GM23338 (cell line): ENCODE results near the gene TECPR2. TPM values are rescaled to one million over a fixed set of nuclear protein-coding genes. Genes with fewer than 3 reads are reported as not detected.
A peak's percentile ranks its signal among the peaks of the same experiment; 100 is the strongest.

Source experiments
- ATAC-seq: fragments of 200-7000 bp; cut with Tn5 transposase; 3 replicates; pipeline ENCODE4 v1.9.1; 2020
- DNase-seq: peaks from one replicate; pipeline ENCODE4 v3.0.0-alpha.2; 2015; ENCODE audit warnings: low spot score
- H2AFZ ChIP-seq: fragments of 200-600 bp; sonication (generic); 2 replicates; pipeline ENCODE4 v1.8.0; 2016; ENCODE audit warnings: antibody characterized with exemption, mild to moderate bottlenecking, moderate library complexity
- H3F3A ChIP-seq: fragments of 200-600 bp; sonication (generic); replicated peaks from 2 replicates; pipeline ENCODE4 v1.8.0; 2017; ENCODE audit warnings: antibody characterized with exemption, mixed run types, low read depth
- H3K27ac ChIP-seq: fragments of 200-600 bp; sonication (generic); 2 replicates; pipeline ENCODE4 v1.6.1; 2016; ENCODE audit warnings: low read depth
- H3K27me3 ChIP-seq: fragments of 200-600 bp; sonication (generic); 2 replicates; pipeline ENCODE4 v1.8.0; 2016; ENCODE audit warnings: mild to moderate bottlenecking, mixed run types, moderate library complexity; ENCODE audit not compliant: insufficient read depth
- H3K36me3 ChIP-seq: fragments of 200-600 bp; sonication (generic); 2 replicates; pipeline ENCODE4 v1.8.0; 2016; ENCODE audit warnings: mild to moderate bottlenecking; ENCODE audit not compliant: insufficient read depth
- H3K4me1 ChIP-seq: fragments of 200-600 bp; sonication (generic); 2 replicates; pipeline ENCODE4 v1.8.0; 2016; ENCODE audit warnings: mild to moderate bottlenecking, moderate library complexity; ENCODE audit not compliant: insufficient read depth
- H3K4me2 ChIP-seq: fragments of 200-600 bp; sonication (generic); 2 replicates; pipeline ENCODE4 v1.7.1; 2017; ENCODE audit warnings: mixed run types
- H3K4me3 ChIP-seq: fragments of 200-600 bp; sonication (generic); 2 replicates; pipeline ENCODE4 v1.6.1; 2016; ENCODE audit warnings: mixed run types
- H3K79me2 ChIP-seq: fragments of 200-600 bp; sonication (generic); replicated peaks from 2 replicates; pipeline ENCODE4 v1.8.0; 2017; ENCODE audit warnings: mild to moderate bottlenecking; ENCODE audit not compliant: insufficient read depth
- H3K9me2 ChIP-seq: fragments of 200-600 bp; sonication (generic); 2 replicates; pipeline ENCODE4 v1.8.0; 2017; ENCODE audit not compliant: insufficient read depth
- H4K20me1 ChIP-seq: fragments of 200-600 bp; sonication (generic); replicated peaks from 2 replicates; pipeline ENCODE4 v1.8.0; 2017; ENCODE audit warnings: mild to moderate bottlenecking; ENCODE audit not compliant: insufficient read depth
- H3K27ac Mint-ChIP-seq: 2 replicates; pipeline ENCODE4 v1.8.0; 2020; ENCODE audit warnings: inconsistent platforms, mild to moderate bottlenecking, moderate library complexity, mixed read lengths
- H3K27me3 Mint-ChIP-seq: 3 replicates; pipeline ENCODE4 v1.8.0; 2022; ENCODE audit warnings: low read depth, mild to moderate bottlenecking, moderate library complexity, mixed read lengths, inconsistent platforms; ENCODE audit not compliant: insufficient read depth, poor library complexity
- H3K36me3 Mint-ChIP-seq: 3 replicates; pipeline ENCODE4 v1.8.0; 2021; ENCODE audit warnings: low read depth, mild to moderate bottlenecking, inconsistent platforms, moderate library complexity, mixed read lengths
- H3K4me1 Mint-ChIP-seq: 3 replicates; pipeline ENCODE4 v1.8.0; 2020; ENCODE audit warnings: mild to moderate bottlenecking, inconsistent platforms, mixed read lengths
- H3K4me3 Mint-ChIP-seq: 3 replicates; pipeline ENCODE4 v1.8.0; 2021; ENCODE audit warnings: moderate library complexity, mild to moderate bottlenecking, inconsistent platforms, mixed read lengths
- H3K9me3 Mint-ChIP-seq: 3 replicates; pipeline ENCODE4 v1.8.0; 2020; ENCODE audit warnings: moderate library complexity, mild to moderate bottlenecking, inconsistent platforms, mixed read lengths
- ETS1 ChIP-seq: IDR thresholded peaks from 2 replicates; pipeline ENCODE4 v1.6.1; 2016; ENCODE audit warnings: antibody characterized with exemption
- REST ChIP-seq: IDR thresholded peaks from one replicate; pipeline ENCODE4 v1.6.1; 2018; ENCODE audit warnings: antibody characterized with exemption; ENCODE audit not compliant: unreplicated experiment
- ZNF331 ChIP-seq: fragments of 250-450 bp; sonication (Bioruptor Pico); IDR thresholded peaks from 2 replicates; pipeline ENCODE4 v1.5.0; 2020; ENCODE audit warnings: low read depth, mild to moderate bottlenecking, moderate library complexity
- ZNF462 ChIP-seq: fragments of 250-450 bp; sonication (Bioruptor Pico); IDR thresholded peaks from 2 replicates; pipeline ENCODE4 v1.5.0; 2020; ENCODE audit warnings: mild to moderate bottlenecking, moderate library complexity
- polyA plus RNA-seq: library from polyadenylated mRNA; unstranded; fragments of >200 nt; fragmentation: Nextera tagmentation; extraction: Ambion mirVana; gene quantifications from 2 replicates; pipeline ENCODE4 v1.2.1, GENCODE V29; 2016
- total RNA-seq: library from RNA; depleted of rRNA; stranded (reverse); fragments of >200 nt; shearing (Covaris generic); gene quantifications from 2 replicates; pipeline ENCODE4 v1.2.3, GENCODE V29; 2014

The TECPR2 gene
- total and polyA plus RNA-seq, 2 experiments from 2014 or later, result 4.8 to 20.5 TPM

- Histone ChIP-seq H4K20me1 (no peaks in the 10 kb centered on the region), H3K4me3 (no peak overlapping the region), H3K27ac (no peak overlapping the region), H3K4me2 (no peak overlapping the region), H3F3A (0 out of 2 replicates have a peak, but pooled peaks cover 3% of the 10 kb centered on the region), H3K4me1 (no peaks in the 10 kb centered on the region), H3K79me2 (no peaks in the 10 kb centered on the region), H3K9me2 (no peaks in the 10 kb centered on the region), H2AFZ (no peak overlapping the region), H3K36me3 (no peaks in the 10 kb centered on the region), H3K27me3 (no peaks in the 10 kb centered on the region)
- Mint-ChIP-seq H3K27me3 (peaks cover 11% of the 10 kb centered on the region), H3K4me3 (no peak overlapping the region), H3K27ac (peak overlapping the region; percentile 11; the same call in 1 of the 2 replicates), H3K36me3 (peaks cover 11% of the 10 kb centered on the region; the same call in 2 of the 3 replicates), H3K4me1 (no peaks in the 10 kb centered on the region), H3K9me3 (no peaks in the 10 kb centered on the region)
- no peak for DNase-seq
- no peak for ATAC-seq
- TF ChIP-seq ZNF331 (CRISPR knock-in tag) (no peak), ZNF462 (CRISPR knock-in tag) (no peak), ETS1 (no peak), REST (no peak)
These were observed 121.6 kb downstream of the TECPR2 start for GRCh38 chr14:102484316-102484715.
